GM18499 (cell line): ENCODE measurements around the gene CEBPZOS.

ENCODE experiments used
- ATAC-seq: cut with Tn5 transposase; IDR thresholded peaks from one replicate; pipeline ENCODE4 v1.9.1; 2021; ENCODE audit warnings: moderate number of reproducible peaks; ENCODE audit not compliant: insufficient read depth, unreplicated experiment

CEBPZOS gene

DNA sequence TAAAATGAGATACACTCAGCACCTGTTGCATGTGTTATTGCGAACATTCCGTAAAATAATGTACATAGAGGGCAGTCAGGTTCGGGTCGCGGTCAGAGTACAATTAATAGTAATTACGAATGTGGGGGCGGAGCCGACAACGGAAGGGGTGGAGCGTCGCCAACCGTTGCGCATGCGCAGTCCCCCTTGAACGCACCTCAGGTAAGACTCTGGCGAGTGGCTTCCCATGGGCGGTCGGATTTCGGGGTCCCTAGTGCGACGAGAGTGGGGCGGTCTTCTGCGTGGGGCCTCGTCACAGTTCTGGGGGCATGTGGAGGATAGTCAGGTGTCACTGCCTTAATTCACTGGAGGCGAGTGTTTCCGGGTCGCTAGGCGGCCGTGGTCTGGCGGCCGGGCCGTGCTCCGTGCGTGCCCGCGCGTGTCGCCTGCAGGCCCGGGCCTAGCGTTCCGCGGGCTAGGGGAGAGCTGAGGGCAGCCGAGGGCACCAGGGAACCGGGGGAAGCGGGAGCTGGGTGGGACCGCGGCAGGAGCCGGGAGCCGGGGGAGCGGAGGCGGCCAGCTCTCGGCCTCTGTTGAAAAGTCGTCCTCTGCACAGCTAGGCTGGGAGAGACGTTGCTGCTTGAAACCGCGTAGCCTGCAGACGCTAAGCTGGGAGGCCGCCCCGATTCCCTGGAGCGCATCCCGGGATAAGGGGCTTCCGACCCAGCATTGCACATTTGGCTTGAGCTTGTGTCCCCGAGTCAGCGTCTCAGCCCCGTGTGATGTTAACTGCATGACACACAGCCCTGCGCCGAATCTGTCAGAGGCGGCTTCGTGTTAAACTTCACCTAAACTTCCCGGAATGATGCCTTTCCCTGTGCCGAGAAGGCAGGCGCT, at the start of gene CEBPZOS:
Gene CEBPZOS (plus strand): TSS at position 177 of the 876 bp plus-strand sequence. CDS start 3,209 bp downstream, outside the sequence.
- ATAC-seq, result peak; percentile 41

GRCh38 chr2:37148325-37148724, 48.0 kb upstream of the CEBPZOS start:
- no peak for ATAC-seq

GRCh38 chr2:37149626-37150322, 46.5 kb upstream of the CEBPZOS start:
- ATAC-seq, result no peak

DNA sequence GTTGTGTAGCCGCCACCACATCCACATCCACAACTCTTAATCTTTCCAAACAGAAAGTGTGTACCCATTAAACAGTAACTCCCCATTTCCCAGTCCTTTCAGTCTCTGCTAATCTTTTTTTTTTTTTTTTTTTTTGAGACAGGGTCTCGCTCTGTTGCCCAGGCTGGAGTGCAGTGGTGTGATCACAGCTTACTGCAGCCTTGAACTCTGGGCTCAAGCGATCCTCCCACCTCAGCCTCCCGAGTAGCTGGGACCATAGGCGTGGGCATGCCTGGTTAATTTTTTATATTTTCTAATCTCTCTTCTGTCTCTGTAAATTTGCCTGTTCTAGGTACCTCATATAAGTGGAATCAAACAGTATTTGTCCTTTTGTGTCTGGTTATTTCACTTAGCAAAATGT, 43.1 kb upstream of the CEBPZOS start:
- ATAC-seq, result no peak

DNA sequence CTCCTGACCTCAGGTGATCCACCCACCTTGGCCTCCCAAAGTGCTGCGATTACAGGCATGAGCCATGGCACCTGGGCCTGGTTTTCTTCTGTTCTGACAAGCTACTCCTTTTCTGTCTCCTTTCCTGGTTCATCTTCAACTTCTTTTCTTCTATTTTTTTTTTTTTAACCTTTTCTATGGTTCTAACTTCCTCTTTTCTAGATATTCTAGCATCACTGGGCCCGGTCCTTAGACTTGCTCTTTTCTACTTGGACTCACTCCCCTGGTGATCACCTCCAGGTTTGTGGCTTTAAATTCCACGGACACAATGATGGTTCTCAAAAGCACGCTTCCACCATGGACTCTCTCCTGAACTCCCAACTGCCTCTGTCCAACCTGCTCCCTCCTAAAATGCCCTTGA, 41.5 kb upstream of the CEBPZOS start:
- ATAC-seq, result no peak

DNA sequence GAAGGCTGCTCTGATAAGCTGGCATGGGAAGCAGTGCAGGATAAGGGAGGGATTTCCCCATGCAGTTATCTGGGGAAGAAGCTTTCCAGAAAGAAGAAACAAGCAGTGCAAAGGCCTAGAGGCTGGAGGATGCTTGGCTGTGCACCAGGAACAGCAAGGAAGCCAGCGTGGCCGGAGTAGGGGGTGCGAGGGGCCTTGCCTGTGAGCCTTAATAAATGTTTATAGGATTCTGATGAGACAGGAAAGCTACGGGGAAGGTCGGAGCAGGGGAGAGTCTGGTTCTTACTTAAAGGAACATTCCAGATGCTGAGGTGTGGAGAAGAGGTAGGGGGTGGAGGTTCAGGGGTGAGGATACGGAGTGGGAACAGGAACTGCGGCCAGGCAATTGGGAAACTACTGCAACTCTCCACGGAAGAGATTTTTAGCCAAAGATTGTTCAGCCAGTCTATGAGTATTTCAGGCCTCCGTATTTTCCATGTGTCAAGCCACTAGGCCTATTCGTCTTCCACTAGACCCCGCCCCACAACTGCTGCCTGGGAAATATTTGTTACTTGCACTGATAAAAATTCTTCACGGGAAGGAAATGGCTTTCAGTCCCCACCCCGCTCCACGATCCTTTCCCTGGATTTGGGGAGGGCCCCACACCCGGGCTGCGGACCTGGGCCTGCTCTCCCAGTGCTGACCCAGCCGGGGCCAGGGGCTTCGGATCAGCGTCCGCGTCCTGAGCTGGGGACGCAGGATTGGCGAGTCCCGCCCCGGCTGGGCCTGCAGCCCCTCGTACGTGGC, 40.0 kb upstream of the CEBPZOS start:
- peak; percentile 10 for ATAC-seq

GRCh38 chr2:37156857-37157714, 39.2 kb upstream of the CEBPZOS start, which contains the start of gene EIF2AK2:
EIF2AK2 (minus strand) TSS chr2:37156980; CDS start chr2:37147806, 9,174 bp downstream.
- peak; percentile 43 for ATAC-seq

DNA sequence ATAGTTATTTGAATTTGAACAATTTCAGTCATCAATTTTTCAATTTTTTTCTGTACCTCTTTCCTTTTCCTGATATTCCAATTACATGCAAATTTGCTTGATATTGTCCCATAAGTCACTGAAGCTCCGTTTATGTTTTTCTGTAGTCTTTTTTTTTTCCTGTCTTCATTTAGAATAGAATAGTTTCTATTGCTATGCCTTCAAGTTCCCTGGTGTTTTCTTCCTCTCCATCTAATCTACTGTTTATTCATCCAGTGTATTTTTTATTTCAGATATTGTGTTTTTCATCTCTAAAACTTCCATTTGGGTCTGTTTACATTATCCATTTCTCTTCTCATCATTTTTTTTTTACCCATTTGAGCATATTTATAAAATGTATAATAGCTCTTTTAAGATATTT, 31.5 kb upstream of the CEBPZOS start:
- no peak for ATAC-seq

DNA sequence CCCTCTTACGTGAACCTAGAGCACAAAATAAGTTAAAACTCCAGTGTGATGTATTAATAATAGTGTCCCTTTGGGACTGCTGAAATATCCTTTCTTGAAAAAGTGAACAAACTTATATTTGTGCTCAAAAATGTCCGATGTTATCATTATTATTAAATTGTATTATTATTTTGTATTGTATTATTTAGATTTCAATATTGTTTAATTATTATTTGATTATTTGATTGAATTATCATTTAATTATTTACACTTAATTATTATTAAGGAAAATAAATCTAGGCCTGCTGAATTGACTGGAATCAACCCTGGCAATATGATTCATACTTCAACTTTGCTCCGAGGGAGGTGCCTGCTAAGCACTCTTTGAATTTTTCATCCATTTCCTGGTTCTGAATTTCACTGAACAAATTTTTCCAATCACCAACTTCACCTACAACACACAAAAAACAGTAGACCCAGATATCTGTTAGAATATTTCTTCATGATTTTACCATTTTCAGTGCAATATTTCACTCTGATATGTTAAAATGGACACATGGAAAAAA, 28.6 kb upstream of the CEBPZOS start:
- no peak for ATAC-seq

GRCh38 chr2:37168217-37168981, 27.9 kb upstream of the CEBPZOS start:
- no peak for ATAC-seq

DNA sequence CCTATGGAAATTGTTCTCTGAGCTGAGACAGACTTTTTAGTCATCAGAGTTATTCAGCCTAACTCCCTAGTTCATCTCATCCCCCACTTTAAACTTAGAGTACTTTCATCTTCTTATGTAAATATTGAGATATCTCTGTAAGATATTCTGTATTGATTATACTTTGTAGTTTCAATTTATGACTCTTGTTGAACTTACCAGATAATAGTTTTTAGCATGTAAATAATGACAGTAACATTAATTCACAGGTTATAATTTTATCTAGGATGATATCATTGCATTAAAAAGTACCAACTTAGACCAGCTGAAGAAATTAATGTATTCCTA, 24.7 kb upstream of the CEBPZOS start:
- ATAC-seq, result no peak

DNA sequence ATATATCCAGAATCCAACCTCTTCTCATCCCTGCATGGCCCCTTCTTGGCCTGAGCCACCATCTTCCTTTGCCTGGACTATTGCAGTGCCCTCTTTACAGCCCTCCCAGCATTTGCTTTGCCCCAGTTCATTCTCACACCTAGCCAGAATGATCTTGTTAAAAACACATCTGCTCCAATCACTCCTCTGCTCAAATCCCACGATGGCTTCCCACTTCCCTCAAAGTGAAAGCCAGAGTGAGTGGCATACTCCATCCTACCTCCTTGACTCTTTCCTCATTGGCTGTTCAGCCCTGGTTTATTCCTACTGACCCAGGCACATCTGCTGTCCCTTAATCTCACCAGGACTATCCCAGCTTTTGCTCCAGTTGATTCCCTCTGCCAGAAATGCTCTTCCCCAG, 22.6 kb upstream of the CEBPZOS start:
- ATAC-seq, result no peak

- ATAC-seq, result no peak
These were observed 16.2 kb upstream of the CEBPZOS start for GRCh38 chr2:37180006-37180639.

DNA sequence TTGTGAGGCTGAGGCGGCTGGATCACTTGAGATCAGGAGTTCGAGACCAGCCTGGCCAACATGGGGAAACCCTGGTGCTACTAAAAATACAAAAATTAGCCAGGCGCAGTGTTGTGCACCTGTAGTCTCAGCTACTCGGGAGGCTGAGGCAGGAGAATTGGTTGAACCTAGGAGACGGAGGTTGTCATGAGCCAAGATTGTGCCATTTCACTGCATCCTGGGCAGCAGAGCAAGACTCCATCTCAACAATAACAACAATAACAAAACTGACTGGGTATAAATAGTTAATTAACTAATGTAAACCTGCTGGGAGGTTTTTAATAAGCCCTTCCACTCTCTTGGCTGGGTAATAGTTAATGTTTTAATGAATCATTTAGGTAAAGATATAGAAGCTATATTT, 15.7 kb upstream of the CEBPZOS start:
- ATAC-seq, result no peak

- ATAC-seq, result no peak
These were observed 14.3 kb upstream of the CEBPZOS start for GRCh38 chr2:37181726-37182684.

- ATAC-seq, result no peak
These were observed 7.7 kb upstream of the CEBPZOS start, which contains the start of gene SULT6B1 for GRCh38 chr2:37188570-37188969. SULT6B1 (minus strand) TSS chr2:37188670; CDS start chr2:37188640, 30 bp downstream.

GRCh38 chr2:37189452-37190153, 6.7 kb upstream of the CEBPZOS start:
- ATAC-seq, result no peak
